ENCODE data around the gene FAM43A. TPM values are rescaled to one million over a fixed set of nuclear protein-coding genes. Genes with fewer than 3 reads are reported as not detected.

FAM43A gene
- total and polyA plus RNA-seq, 10 of the 15 experiments (the other 5 are each of a cell fraction or from before 2014, with no cell fraction given), result 0.27 to 5.0 (median 1.1) TPM

DNA sequence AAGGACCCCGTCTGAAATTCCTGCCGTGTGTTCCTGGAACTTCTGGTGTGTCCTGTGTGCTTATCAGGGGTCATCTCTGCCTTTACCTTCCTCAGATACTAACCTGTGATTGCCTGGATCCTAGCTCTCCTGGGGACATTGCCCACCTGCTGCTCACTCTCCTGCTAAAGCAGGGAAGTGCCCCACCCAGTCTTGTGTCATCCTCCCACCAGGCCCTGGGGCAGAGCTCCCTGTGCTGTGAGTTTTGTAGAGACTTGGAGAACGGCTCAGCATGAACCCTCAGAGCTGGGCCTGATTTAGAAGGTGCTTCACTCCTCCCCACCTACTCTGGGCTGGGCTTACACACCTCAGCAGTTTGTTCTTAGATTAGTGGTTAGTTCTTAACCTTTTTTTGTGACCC lies 48.6 kb upstream of the FAM43A start:
- no peaks in the 10 kb centered on the region; the same call in 2 of the 3 replicates for H3K9me3 ChIP-seq (replicated peaks; ENCODE audit: control insufficient read depth, insufficient read depth, low read length)
- WGBS (ENCODE audit: insufficient coverage, insufficient replicate concordance, low lambda C conversion rate, missing lambda C conversion rate), result 67% methylated on average over 3 of the region's 3 CpGs
- FAIRE-seq (no peak), ATAC-seq (no peak), DNase-seq (ENCODE audit: low read depth, low spot score) (no peak)
- no peaks in the 10 kb centered on the region for H4K20me1 ChIP-seq (ENCODE audit: control insufficient read depth, insufficient read depth)
- ChIA-PET POLR2A (interaction anchor here (0.6 kb wide), 1 partner anchor 58 kb away, joined by 8 read pairs; no protein-coding TSS in a partner anchor), SMC1A (ENCODE audit: uncharacterized antibody, unreplicated experiment) (no interaction called here), RAD21 (ENCODE audit: unreplicated experiment) (no interaction called here), CTCF (interaction anchor here (0.6 kb wide), 1 partner anchor 265 kb away, joined by 3 read pairs; no protein-coding TSS in a partner anchor)
- no peak overlapping the region for H3K27ac ChIP-seq (ENCODE audit: control insufficient read depth, insufficient read depth)
- no peak overlapping the region for H3K9ac ChIP-seq (ENCODE audit: control insufficient read depth, insufficient read depth, low read length)
- no peaks in the 10 kb centered on the region for H3K27me3 ChIP-seq (replicated peaks in 1 of 2; ENCODE audit: control insufficient read depth in 2 of 2, insufficient read depth in 2 of 2, low read length in 1 of 2)
- in situ Hi-C loops (cut with MboI), result no loop called here
- no peaks in the 10 kb centered on the region; the same call in none of the 2 replicates for H3K4me1 ChIP-seq (ENCODE audit: control insufficient read depth, insufficient read depth, low read length)
- no peak overlapping the region for H3K4me3 ChIP-seq
- TF ChIP-seq, protein P1, sequence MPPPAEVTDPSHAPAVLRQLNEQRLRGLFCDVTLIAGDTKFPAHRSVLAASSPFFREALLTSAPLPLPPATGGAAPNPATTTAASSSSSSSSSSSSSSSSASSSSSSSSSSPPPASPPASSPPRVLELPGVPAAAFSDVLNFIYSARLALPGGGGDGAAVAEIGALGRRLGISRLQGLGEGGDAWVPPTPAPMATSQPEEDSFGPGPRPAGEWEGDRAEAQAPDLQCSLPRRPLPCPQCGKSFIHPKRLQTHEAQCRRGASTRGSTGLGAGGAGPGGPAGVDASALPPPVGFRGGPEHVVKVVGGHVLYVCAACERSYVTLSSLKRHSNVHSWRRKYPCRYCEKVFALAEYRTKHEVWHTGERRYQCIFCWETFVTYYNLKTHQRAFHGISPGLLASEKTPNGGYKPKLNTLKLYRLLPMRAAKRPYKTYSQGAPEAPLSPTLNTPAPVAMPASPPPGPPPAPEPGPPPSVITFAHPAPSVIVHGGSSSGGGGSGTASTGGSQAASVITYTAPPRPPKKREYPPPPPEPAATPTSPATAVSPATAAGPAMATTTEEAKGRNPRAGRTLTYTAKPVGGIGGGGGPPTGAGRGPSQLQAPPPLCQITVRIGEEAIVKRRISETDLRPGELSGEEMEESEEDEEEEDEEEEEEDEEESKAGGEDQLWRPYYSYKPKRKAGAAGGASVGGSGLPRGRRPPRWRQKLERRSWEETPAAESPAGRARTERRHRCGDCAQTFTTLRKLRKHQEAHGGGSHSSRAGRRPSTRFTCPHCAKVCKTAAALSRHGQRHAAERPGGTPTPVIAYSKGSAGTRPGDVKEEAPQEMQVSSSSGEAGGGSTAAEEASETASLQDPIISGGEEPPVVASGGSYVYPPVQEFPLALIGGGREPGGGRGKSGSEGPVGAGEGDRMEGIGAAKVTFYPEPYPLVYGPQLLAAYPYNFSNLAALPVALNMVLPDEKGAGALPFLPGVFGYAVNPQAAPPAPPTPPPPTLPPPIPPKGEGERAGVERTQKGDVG (CRISPR knock-in tag; IDR thresholded peaks at IDR 0.05), result no peak
- TF ChIP-seq BCL11A (IDR thresholded peaks at IDR 0.05; ENCODE audit: low read depth, low read length) (no peak), GABPA (IDR thresholded peaks at IDR 0.05; ENCODE audit: low read depth) (no peak), NRF1 (conservative IDR thresholded peaks at IDR 0.05; ENCODE audit: low read depth, low read length) (no peak), YBX1 (IDR thresholded peaks at IDR 0.05) (no peak), RAD21 (IDR thresholded peaks at IDR 0.05; ENCODE audit: insufficient read depth, low read depth, low read length) (no peak), ESRRA (IDR thresholded peaks at IDR 0.05; ENCODE audit: low read length) (no peak), TBL1XR1 (IDR thresholded peaks at IDR 0.05; ENCODE audit: low read depth, low read length) (no peak), ATF7 (IDR thresholded peaks at IDR 0.05; ENCODE audit: low read depth) (no peak), IKZF1 (conservative IDR thresholded peaks at IDR 0.05) (no peak), SP1 (IDR thresholded peaks at IDR 0.05; ENCODE audit: low read depth, low read length) (no peak), ZNF384 (IDR thresholded peaks at IDR 0.05; ENCODE audit: borderline replicate concordance, low read depth, low read length) (no peak), RFX5 (IDR thresholded peaks at IDR 0.05; ENCODE audit: low read depth, low read length) (no peak), KDM1A (IDR thresholded peaks at IDR 0.05; ENCODE audit: borderline replicate concordance) (no peak), DPF2 (IDR thresholded peaks at IDR 0.05) (no peak), BHLHE40 (IDR thresholded peaks at IDR 0.05; ENCODE audit: borderline replicate concordance in 1 of 2, low read depth in 2 of 2, low read length in 1 of 2) (no peak), MEF2A (IDR thresholded peaks at IDR 0.05; ENCODE audit: insufficient read depth, low read depth, low read length) (no peak), IKZF2 (IDR thresholded peaks at IDR 0.05) (no peak)
- TF ChIP-seq, protein P2, sequence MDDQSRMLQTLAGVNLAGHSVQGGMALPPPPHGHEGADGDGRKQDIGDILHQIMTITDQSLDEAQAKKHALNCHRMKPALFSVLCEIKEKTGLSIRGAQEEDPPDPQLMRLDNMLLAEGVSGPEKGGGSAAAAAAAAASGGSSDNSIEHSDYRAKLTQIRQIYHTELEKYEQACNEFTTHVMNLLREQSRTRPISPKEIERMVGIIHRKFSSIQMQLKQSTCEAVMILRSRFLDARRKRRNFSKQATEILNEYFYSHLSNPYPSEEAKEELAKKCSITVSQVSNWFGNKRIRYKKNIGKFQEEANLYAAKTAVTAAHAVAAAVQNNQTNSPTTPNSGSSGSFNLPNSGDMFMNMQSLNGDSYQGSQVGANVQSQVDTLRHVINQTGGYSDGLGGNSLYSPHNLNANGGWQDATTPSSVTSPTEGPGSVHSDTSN (IDR thresholded peaks at IDR 0.05; ENCODE audit: insufficient replicate concordance, low read depth, low read length), result no peak
- TF ChIP-seq, protein P3, sequence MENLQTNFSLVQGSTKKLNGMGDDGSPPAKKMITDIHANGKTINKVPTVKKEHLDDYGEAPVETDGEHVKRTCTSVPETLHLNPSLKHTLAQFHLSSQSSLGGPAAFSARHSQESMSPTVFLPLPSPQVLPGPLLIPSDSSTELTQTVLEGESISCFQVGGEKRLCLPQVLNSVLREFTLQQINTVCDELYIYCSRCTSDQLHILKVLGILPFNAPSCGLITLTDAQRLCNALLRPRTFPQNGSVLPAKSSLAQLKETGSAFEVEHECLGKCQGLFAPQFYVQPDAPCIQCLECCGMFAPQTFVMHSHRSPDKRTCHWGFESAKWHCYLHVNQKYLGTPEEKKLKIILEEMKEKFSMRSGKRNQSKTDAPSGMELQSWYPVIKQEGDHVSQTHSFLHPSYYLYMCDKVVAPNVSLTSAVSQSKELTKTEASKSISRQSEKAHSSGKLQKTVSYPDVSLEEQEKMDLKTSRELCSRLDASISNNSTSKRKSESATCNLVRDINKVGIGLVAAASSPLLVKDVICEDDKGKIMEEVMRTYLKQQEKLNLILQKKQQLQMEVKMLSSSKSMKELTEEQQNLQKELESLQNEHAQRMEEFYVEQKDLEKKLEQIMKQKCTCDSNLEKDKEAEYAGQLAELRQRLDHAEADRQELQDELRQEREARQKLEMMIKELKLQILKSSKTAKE (IDR thresholded peaks at IDR 0.05; ENCODE audit: low read depth, poor library complexity, severe bottlenecking), result no peak
- intact Hi-C loops (cut with micrococcal nuclease; ENCODE audit: unreplicated experiment), result no loop called here
- no peak overlapping the region for H2AFZ ChIP-seq (ENCODE audit: control insufficient read depth, low read depth, low read length)
- peaks cover 6 to 10% of the 10 kb centered on the region in 2 experiments for H3K36me3 ChIP-seq (ENCODE audit: control insufficient read depth in 2 of 2, insufficient read depth in 2 of 2, low read length in 1 of 2)
- H3K4me2 ChIP-seq (ENCODE audit: control insufficient read depth, insufficient read depth), result no peak overlapping the region
- BruUV-seq (replicated peaks), result no TSS peak
- no peaks in the 10 kb centered on the region for H3K79me2 ChIP-seq (ENCODE audit: control insufficient read depth, insufficient read depth, low read length)

Data from GM12878 (cell line).